ENCODE measurements around the gene MTAP. TPM values are rescaled to one million over a fixed set of nuclear protein-coding genes. Genes with fewer than 3 reads are reported as not detected.

Gene MTAP
- total and polyA plus RNA-seq, 7 donors = 4.3 to 16.6 (median 14.8) TPM

GRCh38 chr9:21837501-21837900 is 35.1 kb downstream of the MTAP start:
- Histone ChIP-seq H3K27me3 (ENCODE audit: insufficient read depth in 3 of 3, low read length in 2 of 3) (no peaks in the 10 kb centered on the region), H3K36me3 (ENCODE audit: insufficient read depth in 1 of 2, low read depth in 1 of 2) (peaks cover 3 to 59% of the 10 kb centered on the region in 2 donors), H3K27ac (peak overlapping the region; percentile 53), H3K9me3 (no peaks in the 10 kb centered on the region), H3K4me3 (no peak overlapping the region), H3K4me1 (peaks cover 10% of the 10 kb centered on the region)
- DNase-seq (no peak), ATAC-seq (no peak)
- 95 to 99% (median 97%) methylated on average over 6 of the region's 6 CpGs for WGBS, 3 donors
- TF ChIP-seq, protein P1, sequence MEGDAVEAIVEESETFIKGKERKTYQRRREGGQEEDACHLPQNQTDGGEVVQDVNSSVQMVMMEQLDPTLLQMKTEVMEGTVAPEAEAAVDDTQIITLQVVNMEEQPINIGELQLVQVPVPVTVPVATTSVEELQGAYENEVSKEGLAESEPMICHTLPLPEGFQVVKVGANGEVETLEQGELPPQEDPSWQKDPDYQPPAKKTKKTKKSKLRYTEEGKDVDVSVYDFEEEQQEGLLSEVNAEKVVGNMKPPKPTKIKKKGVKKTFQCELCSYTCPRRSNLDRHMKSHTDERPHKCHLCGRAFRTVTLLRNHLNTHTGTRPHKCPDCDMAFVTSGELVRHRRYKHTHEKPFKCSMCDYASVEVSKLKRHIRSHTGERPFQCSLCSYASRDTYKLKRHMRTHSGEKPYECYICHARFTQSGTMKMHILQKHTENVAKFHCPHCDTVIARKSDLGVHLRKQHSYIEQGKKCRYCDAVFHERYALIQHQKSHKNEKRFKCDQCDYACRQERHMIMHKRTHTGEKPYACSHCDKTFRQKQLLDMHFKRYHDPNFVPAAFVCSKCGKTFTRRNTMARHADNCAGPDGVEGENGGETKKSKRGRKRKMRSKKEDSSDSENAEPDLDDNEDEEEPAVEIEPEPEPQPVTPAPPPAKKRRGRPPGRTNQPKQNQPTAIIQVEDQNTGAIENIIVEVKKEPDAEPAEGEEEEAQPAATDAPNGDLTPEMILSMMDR (IDR thresholded peaks at IDR 0.05) = no peak
- intact Hi-C loops (cut with DNase I) = no loop called here

DNA sequence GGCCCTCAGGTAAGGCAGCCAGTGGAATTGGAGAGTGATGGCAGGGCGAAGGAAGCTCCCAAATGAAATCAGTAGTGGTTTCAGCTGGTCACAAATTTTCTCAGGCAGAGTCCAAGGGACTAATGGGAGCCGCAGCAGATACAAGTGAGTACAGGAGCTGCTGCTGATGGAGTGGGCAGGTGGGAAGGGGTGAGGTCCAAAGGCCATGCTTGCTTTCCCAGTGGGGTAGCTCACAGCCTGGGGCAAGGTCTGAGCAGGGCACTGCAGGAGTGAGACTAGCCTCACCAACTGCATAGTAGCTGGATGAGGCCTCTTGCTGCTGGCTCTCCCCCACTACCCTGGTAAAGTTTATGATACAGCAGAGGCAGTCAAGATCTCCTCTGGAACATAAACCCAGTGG is 38.2 kb downstream of the MTAP start:
- DNase-seq (no peak), ATAC-seq (no peak)
- WGBS, 3 donors = 40 to 91% (median 47%) methylated on average over 2 of the region's 2 CpGs
- H3K27ac ChIP-seq = no peak overlapping the region
- H3K4me1 ChIP-seq = peaks cover 10% of the 10 kb centered on the region
- no peak overlapping the region for H3K4me3 ChIP-seq
- H3K9me3 ChIP-seq = no peaks in the 10 kb centered on the region
- TF ChIP-seq, protein P1 (IDR thresholded peaks at IDR 0.05) = no peak
- H3K36me3 ChIP-seq (ENCODE audit: insufficient read depth in 1 of 2, low read depth in 1 of 2) = peaks cover 3 to 40% of the 10 kb centered on the region in 2 donors
- no peaks in the 10 kb centered on the region for H3K27me3 ChIP-seq (ENCODE audit: insufficient read depth in 3 of 3, low read length in 2 of 3)
- intact Hi-C loops (cut with DNase I) = no loop called here

DNA sequence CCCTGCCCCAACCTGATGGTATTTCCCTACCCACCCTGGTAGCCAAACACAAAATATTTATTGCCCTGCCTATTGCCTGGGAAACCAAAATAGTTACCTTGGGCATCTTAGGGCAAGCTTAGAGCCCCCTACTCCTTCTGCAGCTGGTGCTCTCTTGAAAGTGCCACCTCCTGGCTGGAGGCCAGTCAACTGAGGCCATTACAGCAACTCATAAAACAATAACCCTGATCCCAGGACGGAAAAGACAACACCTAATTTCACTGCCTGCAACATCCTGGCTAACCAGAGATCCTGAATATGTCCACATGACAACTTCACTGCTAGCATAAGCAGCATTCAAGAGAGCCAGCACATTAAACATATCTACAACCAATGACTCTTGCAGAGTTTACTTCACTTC is 38.7 kb downstream of the MTAP start:
- Histone ChIP-seq H3K36me3 (ENCODE audit: insufficient read depth in 1 of 2, low read depth in 1 of 2) (peaks cover 3 to 38% of the 10 kb centered on the region in 2 donors), H3K27me3 (ENCODE audit: insufficient read depth in 3 of 3, low read length in 2 of 3) (no peaks in the 10 kb centered on the region), H3K4me3 (no peak overlapping the region), H3K9me3 (no peaks in the 10 kb centered on the region), H3K4me1 (peaks cover 5% of the 10 kb centered on the region), H3K27ac (no peak overlapping the region)
- DNase-seq (no peak), ATAC-seq (no peak)
- WGBS, 3 donors = 91 to 100% (median 94%) methylated on average over 1 of the region's 1 CpG
- TF ChIP-seq, protein P1 (IDR thresholded peaks at IDR 0.05) = no peak
- intact Hi-C loops (cut with DNase I) = no loop called here

- Histone ChIP-seq H3K27me3 (ENCODE audit: insufficient read depth in 3 of 3, low read length in 2 of 3) (no peaks in the 10 kb centered on the region), H3K36me3 (ENCODE audit: insufficient read depth in 1 of 2, low read depth in 1 of 2) (peaks cover 0 to 2% of the 10 kb centered on the region in 2 donors), H3K27ac (no peak overlapping the region), H3K4me1 (no peaks in the 10 kb centered on the region), H3K9me3 (peaks cover 8% of the 10 kb centered on the region), H3K4me3 (no peak overlapping the region)
- DNase-seq (no peak), ATAC-seq (no peak)
- 96 to 100% (median 97%) methylated on average over 4 of the region's 4 CpGs for WGBS, 3 donors
- intact Hi-C loops (cut with DNase I) = no loop called here
- TF ChIP-seq, protein P1 (IDR thresholded peaks at IDR 0.05) = no peak
Measured at GRCh38 chr9:21848615-21849014, 46.2 kb downstream of the MTAP start.

- Histone ChIP-seq H3K27me3 (ENCODE audit: insufficient read depth in 3 of 3, low read length in 2 of 3) (no peaks in the 10 kb centered on the region), H3K36me3 (ENCODE audit: insufficient read depth in 1 of 2, low read depth in 1 of 2) (peaks cover 9 to 33% of the 10 kb centered on the region in 2 donors), H3K4me1 (no peaks in the 10 kb centered on the region), H3K4me3 (no peak overlapping the region), H3K27ac (no peak overlapping the region), H3K9me3 (peaks cover 8% of the 10 kb centered on the region)
- ATAC-seq = no peak
- WGBS, 3 donors = 78 to 83% (median 81%) methylated on average over 3 of the region's 3 CpGs
- DNase-seq = no peak
- TF ChIP-seq, protein P1 (IDR thresholded peaks at IDR 0.05) = no peak
- intact Hi-C loops (cut with DNase I) = no loop called here
Measured at GRCh38 chr9:21852754-21853153, 50.3 kb downstream of the MTAP start.
